NCI-H69 (cell line): ENCODE results near the gene AHNAK.
A peak's percentile ranks its signal among the peaks of the same experiment; 100 is the strongest.

Experiments
- DNase-seq: peaks from one replicate; lab custom pipeline; 2025; lab: John Stamatoyannopoulos, UW

Gene AHNAK

GRCh38 chr11:62535802-62536201 lies 10.8 kb downstream of the AHNAK start:
- DNase-seq = peak; percentile 59

GRCh38 chr11:62534779-62535545 lies 11.6 kb downstream of the AHNAK start:
- no peak for DNase-seq

GRCh38 chr11:62532096-62532495 lies 14.5 kb downstream of the AHNAK start:
- DNase-seq = no peak

- no peak for DNase-seq
These were observed 29.8 kb downstream of the AHNAK start for GRCh38 chr11:62516736-62517371.

GRCh38 chr11:62514151-62514550 lies 32.5 kb downstream of the AHNAK start:
- DNase-seq = no peak

GRCh38 chr11:62513626-62514025 lies 33.0 kb downstream of the AHNAK start:
- DNase-seq = no peak

- no peak for DNase-seq
These were observed 33.6 kb downstream of the AHNAK start for GRCh38 chr11:62512961-62513360.

- DNase-seq = peak; percentile 90
These were observed 38.1 kb downstream of the AHNAK start for GRCh38 chr11:62508336-62509058.

GRCh38 chr11:62507125-62507422 lies 39.5 kb downstream of the AHNAK start:
- DNase-seq = no peak

GRCh38 chr11:62506413-62507124 lies 40.0 kb downstream of the AHNAK start:
- no peak for DNase-seq

- peak; percentile 67 for DNase-seq
These were observed 41.0 kb downstream of the AHNAK start for GRCh38 chr11:62505440-62506091.

GRCh38 chr11:62505059-62505439 lies 41.6 kb downstream of the AHNAK start:
- DNase-seq = peak; percentile 49

- DNase-seq = no peak
These were observed 42.2 kb downstream of the AHNAK start for GRCh38 chr11:62504158-62504973.

- DNase-seq = no peak
These were observed 44.4 kb downstream of the AHNAK start for GRCh38 chr11:62502030-62502730.

- peak; percentile 50 for DNase-seq
These were observed 45.1 kb downstream of the AHNAK start for GRCh38 chr11:62501432-62501891.

GRCh38 chr11:62500650-62501030 lies 46.0 kb downstream of the AHNAK start:
- no peak for DNase-seq

GRCh38 chr11:62499944-62500649 lies 46.5 kb downstream of the AHNAK start:
- peak; percentile 37 for DNase-seq

- DNase-seq = peak; percentile 95
These were observed 47.2 kb downstream of the AHNAK start for GRCh38 chr11:62499311-62499943.
